ENCODE measurements around the gene WDR44.
"Not testable (repeated sequence)": the region's sequence is repeated elsewhere in the genome, so short reads cannot be mapped to it uniquely, and the experiment has no call there.

WDR44 gene, protein sequence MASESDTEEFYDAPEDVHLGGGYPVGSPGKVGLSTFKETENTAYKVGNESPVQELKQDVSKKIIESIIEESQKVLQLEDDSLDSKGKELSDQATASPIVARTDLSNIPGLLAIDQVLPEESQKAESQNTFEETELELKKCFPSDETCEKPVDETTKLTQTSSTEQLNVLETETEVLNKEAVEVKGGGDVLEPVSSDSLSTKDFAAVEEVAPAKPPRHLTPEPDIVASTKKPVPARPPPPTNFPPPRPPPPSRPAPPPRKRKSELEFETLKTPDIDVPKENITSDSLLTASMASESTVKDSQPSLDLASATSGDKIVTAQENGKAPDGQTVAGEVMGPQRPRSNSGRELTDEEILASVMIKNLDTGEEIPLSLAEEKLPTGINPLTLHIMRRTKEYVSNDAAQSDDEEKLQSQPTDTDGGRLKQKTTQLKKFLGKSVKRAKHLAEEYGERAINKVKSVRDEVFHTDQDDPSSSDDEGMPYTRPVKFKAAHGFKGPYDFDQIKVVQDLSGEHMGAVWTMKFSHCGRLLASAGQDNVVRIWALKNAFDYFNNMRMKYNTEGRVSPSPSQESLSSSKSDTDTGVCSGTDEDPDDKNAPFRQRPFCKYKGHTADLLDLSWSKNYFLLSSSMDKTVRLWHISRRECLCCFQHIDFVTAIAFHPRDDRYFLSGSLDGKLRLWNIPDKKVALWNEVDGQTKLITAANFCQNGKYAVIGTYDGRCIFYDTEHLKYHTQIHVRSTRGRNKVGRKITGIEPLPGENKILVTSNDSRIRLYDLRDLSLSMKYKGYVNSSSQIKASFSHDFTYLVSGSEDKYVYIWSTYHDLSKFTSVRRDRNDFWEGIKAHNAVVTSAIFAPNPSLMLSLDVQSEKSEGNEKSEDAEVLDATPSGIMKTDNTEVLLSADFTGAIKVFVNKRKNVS

DNA sequence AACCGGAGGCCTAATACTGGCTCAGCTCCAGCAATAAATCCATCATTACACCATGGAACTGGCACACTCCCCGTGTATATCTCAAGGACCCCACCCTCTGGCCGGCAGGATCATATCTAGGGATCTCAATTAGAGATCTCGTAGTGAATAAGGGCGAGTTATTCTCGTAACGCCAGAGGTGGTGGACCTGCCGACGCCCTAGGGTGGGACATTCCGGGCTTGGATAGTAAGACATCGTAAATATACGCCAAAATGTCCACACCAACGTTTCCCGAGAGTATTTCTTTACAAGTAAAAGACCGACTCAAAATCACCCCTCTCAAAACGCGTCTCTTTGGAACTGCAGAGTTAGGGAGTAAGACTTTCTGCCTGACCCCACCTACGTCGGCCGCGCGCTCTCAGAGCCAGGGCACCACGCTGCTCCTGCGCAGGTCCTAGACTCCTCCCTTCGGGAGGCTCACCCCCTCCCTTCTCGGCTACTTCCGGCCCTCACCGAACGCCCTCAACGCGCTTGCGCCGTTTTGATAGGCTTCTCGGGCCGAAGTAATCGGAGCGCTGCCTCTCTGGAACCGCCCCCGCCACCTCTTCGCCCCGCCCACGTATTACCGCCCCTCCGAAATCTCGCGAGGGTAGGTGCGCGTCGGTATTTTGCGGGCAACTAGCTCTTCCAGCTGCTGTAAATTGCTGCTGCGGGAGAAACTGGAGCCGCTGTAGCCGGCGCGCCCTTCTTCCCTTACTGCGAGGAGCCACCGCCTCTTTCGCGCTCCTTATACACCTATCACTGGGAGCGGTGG, at the start of gene WDR44:
WDR44 (plus strand) TSS at position 643 of the 794 bp plus-strand sequence. CDS start 398 bp downstream, outside the sequence.
- peak; percentile 80 to 87 for DNase-seq (ENCODE audit: low read depth in 2 of 2)

DNA sequence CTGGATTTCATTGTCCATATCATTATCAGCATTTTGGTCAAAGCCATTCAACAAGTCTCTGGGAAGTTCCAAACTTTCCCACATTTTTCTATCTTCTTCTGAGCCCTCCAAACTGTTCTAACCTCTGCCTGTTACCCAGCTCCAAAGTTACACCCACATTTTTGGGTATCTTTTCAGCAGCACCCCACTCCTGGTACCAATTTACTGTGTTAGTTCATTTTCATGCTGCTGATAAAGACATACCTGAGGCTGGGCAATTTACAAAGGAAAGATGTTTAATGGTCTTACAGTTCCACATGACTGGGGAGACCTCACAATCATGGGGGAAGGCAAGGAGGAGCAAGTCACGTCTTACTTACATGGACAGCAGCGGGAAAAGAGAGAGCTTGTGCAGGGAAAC, 40.1 kb upstream of the WDR44 start:
- DNase-seq (ENCODE audit: low read depth in 2 of 2) = not testable (repeated sequence)

DNA sequence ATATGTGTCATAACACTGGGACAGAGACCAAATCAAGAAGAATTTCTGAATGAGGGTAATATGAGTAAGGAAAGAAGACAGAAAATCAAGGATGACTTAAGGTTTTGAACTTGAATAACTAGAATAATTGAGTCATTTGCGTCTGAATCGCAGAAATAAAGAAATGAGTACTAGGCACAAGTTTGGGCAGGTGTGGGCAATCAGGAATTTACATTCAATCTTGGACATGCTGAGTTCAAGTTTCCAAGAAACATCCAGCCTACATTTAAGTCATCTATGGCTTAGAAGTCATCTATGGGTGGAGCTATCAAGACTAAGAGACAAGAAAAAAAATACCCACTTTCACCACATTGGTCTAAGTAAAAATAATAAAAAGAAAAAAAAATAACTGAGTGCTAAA, 30.4 kb upstream of the WDR44 start:
- no peak for DNase-seq (ENCODE audit: low read depth in 2 of 2)

DNA sequence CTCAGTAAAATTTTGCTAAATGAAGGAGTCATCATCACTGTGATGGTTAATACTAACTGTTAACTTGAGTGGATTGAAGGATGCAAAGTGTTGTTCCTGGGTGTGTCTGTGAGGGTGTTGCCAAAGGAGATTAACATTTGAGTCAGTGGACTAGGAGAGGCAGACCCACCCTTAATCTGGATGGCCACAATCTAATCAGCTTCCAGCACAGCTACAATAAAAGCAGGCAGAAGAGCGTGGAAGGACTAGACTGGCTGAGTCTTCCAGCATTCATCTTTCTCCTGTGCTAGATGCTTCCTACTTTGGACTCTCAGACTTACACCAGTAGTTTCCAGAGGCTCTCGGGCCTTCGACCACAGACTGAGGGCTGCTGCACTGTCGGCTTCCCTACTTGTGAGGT, 21.3 kb upstream of the WDR44 start:
- no peak for DNase-seq (ENCODE audit: low read depth in 2 of 2)

DNA sequence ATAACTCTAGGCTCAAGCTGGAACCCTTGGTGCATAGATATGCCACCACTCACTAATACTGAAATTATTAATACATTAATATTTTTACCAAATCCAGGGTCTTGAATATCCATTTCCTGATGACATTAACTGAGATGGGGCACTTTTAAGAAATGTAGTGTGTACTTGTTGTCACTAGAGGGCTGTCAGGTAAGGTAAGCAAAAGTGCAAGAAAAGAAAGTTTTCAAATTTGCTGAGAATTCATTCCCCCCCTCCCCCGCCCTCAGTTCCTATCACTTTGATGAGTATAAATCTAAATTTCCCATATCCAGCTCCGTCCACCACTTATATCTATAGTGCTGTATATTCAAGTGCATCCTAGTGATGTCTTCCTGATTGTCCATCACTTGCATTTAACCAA, 20.5 kb upstream of the WDR44 start:
- no peak for DNase-seq (ENCODE audit: low read depth in 2 of 2)

DNA sequence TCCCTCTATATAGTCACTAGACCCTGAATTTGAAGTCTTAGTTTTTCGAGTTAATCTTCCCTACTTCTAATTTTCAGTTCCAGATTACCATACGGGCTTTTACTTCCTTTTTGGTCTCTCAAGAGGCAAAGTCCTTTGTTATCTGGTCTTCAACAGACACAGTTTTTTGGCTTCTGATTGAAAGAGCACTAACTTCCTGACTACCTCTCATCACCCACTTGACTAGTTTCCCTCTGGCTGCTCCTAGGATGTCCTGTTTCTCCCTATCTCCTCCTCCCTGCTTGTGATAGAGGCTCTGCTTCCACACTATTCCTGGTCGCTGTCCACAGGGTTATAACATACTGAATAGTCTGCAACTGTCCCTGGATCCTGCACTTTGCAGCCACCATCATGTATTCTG, 16.7 kb upstream of the WDR44 start:
- no peak for DNase-seq (ENCODE audit: low read depth in 2 of 2)

DNA sequence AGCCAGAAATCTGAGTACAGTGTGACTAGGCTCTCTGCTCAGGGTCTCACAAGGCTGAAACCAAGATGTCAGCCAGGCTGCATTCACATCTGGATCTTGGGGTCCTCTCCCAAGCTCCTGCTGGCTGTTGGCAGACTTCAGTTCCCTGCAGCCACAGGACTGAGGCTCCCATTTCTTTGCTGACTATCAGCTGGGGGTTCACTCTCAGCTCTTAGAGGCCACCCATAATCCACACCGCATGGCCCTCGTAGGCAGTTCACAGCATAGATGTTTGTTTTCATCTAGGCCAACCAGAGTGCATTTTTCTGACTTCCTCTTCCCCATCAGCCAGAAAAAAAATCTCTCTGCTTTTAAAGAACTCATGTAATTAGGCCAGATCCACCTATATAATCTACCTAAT, 8.2 kb upstream of the WDR44 start:
- no peak for DNase-seq (ENCODE audit: low read depth in 2 of 2)

DNA sequence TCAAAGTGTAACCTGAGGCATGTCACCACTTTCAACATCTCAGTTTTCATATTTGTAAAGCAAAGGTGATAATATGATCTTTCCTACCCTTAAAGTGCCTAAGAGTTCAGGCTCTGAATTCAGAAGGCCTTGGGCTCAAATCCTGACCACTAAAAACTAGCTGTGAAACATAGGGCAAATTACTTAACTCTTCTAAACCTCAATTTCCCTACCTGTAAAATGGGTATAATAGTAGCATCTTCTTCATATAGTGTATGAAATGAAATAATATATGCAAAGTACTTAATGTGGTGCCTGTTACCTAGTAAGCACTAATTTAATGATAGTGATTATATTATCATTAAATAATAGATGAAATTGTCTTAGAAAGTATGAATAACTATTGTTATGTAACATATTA, 7.0 kb upstream of the WDR44 start:
- no peak for DNase-seq (ENCODE audit: low read depth in 2 of 2)

DNA sequence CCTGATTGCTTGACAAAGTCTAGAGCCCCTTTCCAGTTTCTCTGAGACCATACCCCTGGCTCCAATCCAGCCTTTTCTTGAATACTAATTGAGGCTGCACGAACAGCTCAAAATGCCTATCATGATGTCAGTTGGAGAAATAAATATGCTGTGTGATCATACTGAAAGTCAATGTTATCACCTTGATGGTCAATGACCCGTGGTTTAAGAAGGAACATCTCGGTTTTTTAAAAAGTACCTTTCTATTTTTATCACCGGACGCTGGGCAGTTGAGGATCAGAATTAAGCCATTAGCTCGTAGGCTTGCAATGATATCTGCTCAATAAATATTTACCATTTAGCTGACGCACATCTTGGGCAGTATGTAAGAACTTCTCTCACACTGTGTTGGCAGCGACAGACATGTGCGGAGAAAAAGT, 852 bp upstream of the WDR44 start:
- no peak for DNase-seq (ENCODE audit: low read depth in 2 of 2)

DNA sequence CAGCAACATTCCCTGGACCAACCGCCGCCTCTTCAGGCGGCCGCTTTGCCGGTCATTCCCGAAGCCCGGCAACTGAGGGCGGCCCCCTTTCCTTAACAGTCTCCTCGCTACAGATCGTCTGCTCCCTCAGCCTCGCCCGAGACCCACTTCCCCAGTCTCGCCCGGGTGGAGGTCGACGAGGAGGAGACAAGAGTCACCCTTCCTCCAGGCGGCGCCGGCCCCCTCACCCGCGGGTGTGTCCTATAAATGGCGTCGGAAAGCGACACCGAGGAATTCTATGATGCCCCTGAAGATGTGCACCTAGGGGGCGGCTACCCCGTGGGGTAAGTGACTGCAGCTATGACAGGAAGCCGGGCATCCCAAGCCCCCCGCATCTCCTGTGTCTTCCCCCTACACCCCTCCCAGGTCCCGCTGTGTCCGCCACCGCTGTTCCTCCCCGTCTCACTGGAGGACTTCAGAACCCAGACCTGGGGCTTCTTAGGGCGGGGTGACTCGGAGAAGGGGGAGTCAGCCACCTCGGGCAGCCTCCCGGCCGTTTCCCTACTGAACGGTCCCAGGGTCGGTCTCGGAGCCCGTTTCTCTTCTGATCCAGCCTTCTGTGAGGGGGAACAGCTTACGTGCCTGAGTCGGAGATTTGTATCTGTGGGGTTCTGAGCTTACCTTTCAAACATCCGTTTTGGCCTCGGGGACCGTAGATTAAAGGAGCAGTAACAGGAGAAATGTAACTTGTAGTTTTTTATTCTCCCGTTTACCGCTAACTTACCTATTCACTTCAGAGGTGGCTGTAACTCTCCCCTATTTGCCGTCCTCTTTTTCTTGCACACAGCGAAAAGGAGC, 570 bp downstream of the WDR44 start:
- peak; percentile 14 to 24 for DNase-seq (ENCODE audit: low read depth in 2 of 2)

DNA sequence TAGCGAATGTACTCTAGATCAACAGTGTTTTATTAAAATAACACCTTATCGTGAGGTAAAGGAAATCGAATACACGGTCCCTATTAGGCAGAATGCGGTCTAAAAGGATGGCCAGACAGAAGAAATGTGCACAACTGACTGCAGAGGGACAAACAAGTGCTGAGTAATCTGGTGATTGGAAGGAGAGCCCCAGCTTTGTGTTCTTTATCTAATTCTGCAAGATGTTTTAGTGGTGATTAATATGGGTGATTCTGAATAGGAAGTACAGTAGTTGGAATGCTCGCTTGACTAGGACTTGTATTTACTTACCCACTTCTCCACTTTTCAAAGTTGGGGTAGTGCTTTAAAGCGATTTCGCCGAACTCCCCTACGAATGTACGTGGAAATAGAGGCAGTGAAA, 1.2 kb downstream of the WDR44 start:
- no peak for DNase-seq (ENCODE audit: low read depth in 2 of 2)

DNA sequence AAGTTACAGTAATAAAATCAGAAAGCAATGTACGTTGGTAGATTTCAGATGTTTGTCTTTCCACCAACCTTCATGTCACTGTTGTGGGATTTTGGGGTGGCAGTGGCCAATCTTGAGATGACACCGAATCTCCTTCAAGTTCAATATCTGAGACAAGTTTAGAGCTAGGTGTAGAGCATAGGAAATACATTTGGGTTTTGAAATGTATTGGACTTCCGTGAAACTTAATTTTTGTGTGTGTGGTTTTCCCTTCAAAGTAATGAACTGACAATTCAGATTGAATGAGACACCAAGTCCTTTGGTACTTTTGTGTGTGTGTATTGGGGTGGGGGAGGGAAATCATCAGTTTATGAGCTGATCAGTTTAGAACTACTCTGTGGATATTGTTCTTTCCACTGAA, 1.8 kb downstream of the WDR44 start:
- no peak for DNase-seq (ENCODE audit: low read depth in 2 of 2)

DNA sequence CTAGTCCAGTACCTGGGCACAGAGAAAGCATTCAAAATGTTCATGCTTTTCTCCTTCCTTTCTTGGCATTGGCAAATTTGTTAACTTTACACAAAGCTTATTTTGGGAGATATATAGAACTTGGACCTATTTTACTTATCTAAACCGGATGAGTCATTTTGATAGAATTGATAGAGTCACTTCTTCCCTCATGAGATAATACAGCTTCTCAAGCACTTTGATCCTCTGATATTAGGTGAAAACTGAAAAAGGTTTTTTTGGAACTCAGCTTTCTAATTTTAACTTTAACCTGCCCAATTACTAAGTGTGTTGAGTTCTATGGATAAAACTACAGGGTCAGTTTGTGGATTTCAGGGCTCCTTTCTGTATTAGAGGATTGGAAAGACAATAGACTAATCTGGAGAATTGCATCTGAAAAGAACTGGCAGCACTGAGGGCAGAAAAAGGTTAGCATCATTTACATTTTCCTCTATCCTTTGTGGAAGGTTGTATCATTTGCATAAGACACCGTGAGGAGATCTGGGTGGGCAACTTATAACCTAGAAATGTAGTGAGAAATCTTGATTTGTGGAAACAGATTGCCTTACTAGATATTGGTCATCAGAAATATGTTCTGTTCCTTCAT, 2.4 kb downstream of the WDR44 start:
- no peak for DNase-seq (ENCODE audit: low read depth in 2 of 2)

DNA sequence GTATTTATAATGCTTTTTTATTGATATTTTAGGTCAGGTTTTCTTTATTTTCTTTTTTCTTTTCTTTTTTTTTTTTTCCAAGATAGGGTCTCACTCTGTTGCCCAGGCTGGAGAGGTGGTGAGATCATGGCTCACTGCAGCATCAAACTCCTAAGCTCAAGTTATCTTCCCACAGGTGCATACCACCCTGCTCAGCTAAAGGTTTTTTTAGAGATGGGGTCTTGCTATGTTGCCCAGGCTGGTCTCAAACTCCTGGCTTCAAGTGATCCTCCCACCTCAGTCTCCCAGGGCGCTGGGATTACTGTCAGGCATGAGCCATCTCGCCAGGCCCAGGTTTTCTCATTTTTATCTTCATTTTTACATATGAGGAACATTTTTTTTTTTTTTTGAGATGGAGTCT, 3.3 kb downstream of the WDR44 start:
- DNase-seq (ENCODE audit: low read depth in 2 of 2) = no peak

DNA sequence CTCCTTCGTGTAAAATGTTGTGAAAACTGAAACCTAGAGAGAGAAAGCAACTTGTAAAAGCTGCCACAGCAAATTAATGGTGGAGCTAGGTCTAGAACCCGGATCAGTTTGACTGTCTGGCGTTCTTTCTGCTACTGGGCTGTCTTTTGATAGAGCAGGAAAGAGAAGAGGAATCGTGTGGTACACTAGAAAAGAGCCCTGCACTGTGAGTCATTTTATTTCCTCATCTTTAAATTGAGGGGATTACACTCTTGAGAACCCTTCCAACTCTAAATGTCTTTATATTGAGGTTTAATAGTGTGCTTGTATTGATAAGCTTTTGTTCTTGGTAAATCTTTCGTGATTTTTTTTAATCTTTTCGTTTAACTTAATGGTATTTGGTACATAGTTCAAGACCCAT, 4.3 kb downstream of the WDR44 start:
- DNase-seq (ENCODE audit: low read depth in 2 of 2) = no peak

DNA sequence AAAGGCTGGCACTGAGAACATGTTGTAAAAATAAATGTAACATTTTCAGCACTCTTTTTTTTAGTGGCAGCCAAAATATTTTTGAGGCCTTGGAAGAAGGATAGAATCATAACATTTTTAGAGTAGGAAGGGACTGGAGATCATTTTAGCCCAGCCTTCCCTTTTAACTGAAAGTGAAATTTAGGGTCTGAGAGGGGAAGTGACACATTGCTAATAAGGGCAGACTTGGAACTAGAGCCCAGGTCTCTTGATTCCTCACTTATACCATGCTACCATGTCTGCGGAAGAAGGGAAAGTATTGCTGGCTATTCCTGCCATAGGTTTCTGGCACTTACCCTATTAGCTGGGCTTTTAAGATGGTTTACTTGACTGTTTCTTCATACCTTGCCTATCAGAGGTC, 4.8 kb downstream of the WDR44 start:
- DNase-seq (ENCODE audit: low read depth in 2 of 2) = no peak

DNA sequence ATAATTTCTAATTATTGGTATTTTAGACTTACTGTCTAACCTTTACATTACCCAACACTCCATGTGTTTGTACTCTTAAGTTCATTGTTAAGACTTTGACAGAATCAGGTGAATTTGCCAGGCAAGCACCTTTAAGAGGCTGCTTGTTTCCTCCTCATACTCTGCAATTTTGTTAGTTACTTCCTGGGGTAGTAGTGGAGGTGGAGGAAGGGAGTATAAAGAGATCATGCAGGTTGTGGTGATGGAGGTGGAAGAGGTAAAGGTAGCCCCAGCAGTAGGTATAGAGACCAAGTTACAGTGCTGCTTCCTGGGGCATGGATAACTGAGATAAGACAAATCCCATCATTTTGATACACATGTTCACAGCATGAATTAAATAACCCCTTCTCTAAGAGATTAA, 6.7 kb downstream of the WDR44 start:
- no peak for DNase-seq (ENCODE audit: low read depth in 2 of 2)

DNA sequence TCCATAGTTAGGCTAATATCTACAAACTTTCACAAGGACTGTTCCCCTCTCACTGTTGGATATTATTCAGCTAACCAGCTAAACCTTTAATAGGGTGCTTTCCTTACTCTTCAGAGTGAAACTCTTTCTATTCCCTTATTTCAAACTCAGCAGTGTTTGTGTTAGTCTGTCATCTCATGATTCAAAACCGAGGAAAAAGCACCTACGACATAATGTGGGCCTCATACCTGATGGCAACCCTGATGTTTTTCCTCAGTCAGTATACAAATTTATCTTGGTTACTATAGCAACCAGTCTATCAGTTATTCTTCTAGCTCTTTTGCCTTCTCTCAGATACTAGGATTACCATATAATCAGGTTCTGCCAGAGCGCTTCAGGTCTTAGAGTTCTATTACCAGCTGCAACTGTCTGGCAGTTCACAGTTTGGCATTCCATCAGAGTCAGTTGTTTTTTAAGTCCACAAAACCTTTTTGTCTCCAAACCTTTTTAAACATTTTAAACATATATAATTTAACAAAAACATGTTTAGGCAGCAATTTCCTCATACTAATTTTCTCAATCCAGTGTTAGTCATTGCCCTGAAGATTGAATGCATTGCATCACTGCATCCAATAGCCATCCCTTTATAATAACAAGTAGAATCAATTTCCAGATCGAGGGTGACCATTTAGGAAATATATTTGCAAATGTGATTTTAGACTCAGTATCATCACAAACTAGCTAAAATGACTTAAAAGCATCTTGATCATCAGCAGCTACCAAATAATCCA, 7.4 kb downstream of the WDR44 start:
- no peak for DNase-seq (ENCODE audit: low read depth in 2 of 2)

DNA sequence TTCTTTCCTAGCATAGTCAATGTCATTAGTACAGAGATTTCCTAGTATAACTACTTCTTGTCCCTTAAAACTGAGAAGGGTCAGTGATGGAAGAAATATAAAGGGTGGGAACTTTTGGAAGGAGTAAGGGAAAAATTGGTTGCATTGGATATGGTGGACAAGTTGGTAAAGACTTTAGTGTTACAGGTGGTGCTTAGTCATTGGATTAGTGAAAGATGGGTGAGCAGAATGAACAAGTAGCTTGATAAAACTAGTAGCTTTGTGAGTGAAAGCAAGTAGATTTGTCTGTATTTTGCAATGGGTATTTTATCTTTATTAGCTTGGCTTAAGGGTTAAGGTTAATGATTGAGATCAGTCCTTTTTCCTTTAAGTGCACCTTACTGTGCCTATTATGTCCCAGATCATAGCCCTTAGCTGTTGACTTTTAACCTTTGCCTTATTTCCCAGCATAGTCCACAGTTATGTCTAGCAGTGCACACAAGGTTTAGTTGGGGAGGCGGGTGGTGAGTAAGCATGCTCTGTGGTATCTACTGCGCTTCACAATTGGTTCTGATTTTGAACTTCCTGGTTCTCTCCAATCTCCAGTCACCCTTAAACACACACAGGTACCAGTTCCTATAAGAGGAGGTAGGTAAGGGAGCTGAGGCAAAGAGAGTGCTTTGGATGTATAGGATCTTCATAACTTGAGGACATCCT, 9.5 kb downstream of the WDR44 start:
- no peak for DNase-seq (ENCODE audit: low read depth in 2 of 2)
